NCI-H2227 (cell line): ENCODE measurements around the gene IZUMO4.
A peak's percentile ranks its signal among the peaks of the same experiment; 100 is the strongest.

Experiments
- DNase-seq: peaks from one replicate; lab custom pipeline; 2025; ENCODE audit not compliant: unreplicated experiment; lab: John Stamatoyannopoulos, UW

The IZUMO4 gene

DNA sequence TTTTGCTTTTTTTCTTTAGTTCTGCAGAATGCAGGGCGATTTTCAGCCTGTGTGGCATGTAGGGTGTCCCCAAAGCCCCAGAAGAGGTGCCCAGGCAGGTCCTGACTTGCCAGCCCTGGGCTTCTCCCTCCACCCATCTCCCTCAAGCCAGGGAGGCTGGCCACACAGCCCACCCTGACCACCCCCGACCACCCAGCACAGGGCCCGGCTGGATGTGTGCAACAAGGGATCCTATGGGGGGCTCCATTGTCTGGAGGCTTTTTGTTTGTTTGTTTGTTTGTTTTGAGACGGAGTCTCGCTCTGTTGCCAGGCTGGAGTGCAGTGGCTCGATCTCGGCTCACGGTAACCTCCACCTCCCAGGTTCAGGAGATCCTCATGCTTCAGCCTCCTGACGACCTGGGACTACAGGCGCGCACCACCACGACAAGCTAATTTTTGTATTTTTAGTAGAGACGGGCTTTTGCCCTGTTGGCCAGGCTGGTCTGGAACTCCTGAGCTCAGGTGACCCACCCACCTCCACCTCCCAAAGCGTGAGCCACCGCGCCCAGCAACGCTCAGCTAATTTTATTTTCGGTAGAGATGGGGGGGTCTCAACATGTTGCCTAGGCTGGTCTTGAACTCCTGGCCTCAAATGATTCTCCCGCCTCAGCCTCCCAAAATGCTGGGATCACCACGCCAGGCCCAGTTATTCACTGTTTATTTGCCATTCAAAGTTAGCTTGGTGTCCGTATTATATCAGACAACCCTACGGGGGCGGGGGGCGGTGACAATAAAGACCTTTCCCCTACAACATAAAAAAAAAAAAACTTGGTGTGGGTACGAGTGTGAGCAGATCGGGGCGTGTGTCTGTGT is 37.9 kb upstream of the IZUMO4 start:
- no peak for DNase-seq

DNA sequence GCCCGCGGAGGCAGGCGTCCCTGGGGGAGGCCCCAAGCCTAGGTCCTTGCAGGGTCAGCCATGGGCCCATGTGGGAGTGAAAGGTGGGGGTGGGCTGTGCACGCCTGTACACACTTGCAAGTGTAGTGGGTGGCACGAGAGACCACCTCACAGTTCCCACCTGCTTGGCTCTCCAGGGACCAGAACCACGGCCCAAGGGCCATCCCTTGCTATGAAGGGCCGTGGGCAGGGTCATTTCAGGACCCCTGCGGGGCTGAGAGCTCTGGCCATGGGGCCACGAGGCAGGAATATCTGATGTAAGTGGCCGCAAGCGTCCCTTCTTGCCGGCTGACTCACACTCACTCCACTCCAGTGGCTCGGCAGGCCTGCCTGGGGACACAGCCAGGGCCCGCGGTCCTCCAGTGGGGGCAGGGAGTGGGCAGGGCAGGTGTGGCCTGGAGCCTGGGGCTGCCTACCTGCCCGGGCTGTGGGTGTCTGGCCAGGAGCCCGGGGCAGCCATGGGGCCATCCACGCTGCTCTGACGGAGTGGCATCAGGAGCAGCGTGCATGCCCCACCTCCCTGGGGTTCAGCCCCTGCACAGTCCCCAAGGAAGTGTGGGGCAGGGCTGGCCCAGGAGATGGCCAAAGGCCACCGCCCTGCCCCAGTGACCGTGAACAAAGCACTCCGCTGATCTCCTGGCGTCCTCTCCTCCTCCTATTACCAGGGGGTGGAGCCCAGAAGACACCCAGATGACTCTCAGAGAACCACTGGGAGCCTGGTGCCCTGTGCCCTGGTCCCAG is 37.1 kb upstream of the IZUMO4 start:
- DNase-seq = no peak

DNA sequence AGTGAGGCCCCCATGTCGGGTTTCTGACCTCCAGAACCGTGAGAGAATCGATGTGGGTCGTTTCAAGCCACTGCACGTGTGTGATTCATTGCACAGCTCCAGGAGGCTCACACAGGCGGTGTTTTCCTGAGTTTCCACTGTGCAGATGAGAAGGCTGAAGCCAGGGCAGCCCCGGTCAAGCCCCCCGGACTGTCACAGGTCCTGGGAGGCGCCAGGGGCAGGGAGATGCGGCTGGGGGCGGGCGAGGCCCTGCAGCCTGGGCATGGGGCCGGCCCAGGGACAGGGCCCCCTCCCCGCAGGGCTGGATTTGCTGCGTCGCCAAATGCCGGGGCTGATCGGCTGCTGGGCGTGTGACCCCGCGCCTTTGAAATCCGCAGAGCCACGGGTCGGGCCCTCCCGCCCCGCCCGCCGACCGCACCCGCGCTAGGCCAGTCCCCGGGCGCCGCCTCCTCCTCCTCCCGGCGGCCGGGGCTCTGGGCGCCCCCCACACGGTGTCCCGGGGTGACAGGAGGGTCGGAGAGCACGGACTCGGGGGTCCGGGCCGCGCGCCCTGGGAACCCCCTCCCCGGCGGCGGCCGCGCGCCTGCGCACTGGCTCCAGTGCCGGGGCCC is 35.7 kb upstream of the IZUMO4 start:
- DNase-seq = peak; percentile 66

DNA sequence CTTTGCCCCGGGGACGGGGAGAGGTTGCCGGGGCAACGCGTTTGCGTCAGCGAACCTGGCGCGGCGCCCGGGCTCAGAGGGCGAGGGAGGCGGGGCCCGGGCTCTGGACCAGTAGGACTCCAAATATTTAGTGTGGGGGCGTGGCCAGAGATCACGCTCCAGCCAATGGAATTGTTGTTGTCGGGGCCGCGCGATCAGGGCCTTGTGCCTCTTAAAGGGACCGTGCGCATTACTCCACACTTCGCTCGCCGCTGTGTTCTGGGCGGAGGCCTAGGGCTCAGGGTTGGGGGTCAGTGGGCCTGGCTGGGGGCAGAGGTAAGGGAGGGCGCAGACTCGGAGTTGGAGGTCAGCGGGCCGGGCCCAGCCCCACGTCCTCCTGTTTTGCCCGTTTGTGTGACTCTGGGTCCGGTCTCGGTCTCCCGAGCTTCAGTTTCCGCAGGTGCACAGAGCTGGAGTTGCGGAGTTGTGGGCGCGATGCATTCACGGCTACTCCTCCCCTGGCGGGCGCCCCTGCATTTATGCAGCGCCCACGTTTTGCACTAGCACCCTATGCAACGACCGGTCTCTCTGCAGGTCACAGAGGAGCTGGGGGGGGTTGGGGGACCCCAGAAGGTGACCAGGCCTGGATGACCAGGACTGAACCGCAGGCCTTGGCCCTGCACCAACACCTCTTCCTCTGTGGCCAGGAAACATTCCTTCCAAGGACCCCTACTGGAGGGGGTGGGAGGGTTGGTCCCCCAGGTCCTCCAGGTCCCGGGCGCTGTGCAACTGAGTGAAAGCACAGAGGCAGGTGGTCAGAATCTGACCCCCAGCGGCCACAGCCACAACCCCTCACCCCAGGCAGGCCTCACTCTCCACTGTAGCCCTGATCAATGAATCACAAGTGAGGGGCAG is 35.0 kb upstream of the IZUMO4 start:
- peak; percentile 98 for DNase-seq

DNA sequence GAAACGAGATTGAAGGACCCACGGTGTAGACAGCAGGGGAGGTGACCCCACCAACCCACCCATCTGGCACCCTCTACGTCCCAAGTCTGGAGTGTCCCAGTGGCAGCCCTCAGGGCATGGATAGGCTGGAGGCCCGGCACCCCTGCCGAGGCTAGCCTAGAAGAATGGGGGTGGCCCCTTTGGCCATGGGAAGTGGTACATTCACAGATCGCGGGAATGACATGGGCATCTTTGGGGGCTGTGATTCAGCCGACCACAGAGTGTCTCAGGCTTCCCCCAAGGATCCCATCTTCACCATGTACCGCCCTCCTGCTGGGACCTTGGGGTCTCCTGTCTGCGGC is 34.4 kb upstream of the IZUMO4 start:
- DNase-seq = no peak

DNA sequence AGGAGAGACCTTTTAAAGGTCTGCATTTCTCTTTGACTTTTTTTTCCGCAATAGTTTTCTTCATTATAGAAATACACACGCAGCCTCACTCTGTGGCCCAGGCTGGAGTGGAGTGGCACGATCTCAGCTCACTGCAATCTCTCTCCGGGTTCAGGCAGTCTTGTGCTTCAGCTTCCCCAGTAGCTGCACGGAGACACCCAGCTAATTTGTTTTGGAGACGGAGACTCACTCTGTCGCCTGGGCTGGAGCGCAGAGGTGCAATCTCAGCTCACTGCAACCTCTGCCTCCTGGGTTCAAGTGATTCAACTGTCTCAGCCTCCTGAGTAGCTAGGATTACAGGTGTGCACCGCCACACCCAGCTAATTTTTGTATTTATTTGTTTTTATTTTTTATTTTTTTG is 33.9 kb upstream of the IZUMO4 start:
- no peak for DNase-seq

DNA sequence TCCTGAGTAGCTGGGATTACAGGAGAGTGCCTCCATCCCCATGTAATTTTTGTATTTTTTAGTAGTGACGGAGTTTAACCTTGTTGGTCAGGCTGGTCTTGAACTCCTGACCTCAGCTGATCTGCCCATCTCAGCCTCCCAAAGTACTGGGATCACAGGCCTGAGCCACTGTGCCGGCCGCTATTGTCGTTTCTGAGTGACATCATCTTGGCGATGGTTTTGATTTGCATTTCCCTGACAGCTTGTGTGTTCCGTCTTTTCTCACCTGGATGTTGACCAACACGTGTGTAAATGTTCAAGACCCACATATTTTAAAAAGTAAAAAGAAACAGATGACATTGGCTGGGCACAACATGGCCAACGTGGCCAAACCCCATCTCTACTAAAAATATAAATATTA is 32.9 kb upstream of the IZUMO4 start:
- no peak for DNase-seq

DNA sequence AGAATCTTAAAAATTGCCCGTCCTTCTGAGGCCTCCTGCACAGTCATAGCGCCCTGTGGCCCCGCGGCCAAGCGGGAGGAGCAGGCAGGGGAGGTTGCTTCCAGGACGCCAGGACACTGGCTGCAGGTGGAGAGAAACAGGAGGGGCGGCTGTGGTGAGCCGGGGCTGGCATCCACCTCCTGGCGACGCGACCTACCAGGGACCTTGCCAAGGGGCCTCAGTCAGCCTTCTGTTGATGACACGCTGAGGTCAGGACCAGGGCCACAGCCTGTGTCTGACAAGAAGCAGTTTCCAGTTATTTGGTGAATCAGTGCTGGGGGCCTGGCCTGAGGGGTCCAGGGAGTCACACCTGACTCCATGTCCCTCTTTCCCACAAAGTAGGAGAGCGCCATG is 32.3 kb upstream of the IZUMO4 start:
- no peak for DNase-seq

DNA sequence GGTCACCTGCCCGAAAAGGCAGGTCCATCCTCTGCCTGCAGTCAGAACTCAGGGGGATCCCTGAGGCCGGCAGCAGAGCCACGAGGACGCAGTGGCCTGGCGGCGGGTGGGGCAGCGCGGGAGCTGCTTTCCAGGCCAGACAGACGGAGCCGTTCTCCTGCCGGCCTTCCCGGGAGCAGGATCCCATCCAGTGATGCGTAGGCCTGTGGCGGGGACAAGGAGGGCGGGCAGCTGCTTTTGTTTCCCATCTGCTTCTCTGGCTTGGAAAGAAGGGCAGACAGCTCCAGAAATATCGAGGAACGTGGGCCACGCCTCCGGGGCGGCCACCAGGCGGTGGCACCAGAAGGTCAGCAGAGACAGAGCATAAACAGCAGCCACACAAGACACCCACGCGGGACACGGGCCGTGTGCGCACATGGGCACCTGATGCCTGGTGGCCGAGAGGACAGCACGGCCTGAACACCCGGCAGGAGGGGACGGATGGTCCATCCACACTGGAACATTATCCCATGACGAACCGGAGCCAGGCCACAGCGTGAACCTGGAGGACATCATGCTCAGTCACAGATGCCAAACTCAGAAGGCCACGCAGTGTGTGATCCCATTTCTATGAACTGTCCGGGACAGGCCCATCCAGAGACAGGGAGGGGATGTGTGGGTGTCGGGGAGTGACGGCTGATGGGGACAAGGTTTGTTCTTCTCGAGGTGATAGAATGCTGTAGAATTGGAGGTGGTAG is 31.8 kb upstream of the IZUMO4 start:
- no peak for DNase-seq

DNA sequence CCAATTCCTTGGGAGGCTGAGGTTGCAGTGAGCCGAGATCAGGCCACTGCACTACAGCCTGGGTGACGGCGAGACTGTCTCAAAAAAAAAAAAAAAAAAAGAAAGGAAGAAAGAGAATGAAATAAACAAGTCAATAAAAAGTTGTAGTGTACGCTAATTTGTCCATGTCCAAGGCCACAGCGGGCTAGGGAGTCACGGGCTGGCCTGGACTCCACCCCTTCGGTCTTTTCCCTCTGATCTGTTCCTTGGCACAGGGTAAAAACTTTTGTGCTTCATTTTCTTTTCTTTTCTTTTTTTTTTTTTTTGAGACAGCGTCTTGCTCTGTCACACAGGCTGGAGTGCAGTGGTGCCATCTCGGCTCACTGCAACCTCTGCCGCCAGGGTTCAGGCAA is 26.3 kb upstream of the IZUMO4 start:
- DNase-seq = no peak

DNA sequence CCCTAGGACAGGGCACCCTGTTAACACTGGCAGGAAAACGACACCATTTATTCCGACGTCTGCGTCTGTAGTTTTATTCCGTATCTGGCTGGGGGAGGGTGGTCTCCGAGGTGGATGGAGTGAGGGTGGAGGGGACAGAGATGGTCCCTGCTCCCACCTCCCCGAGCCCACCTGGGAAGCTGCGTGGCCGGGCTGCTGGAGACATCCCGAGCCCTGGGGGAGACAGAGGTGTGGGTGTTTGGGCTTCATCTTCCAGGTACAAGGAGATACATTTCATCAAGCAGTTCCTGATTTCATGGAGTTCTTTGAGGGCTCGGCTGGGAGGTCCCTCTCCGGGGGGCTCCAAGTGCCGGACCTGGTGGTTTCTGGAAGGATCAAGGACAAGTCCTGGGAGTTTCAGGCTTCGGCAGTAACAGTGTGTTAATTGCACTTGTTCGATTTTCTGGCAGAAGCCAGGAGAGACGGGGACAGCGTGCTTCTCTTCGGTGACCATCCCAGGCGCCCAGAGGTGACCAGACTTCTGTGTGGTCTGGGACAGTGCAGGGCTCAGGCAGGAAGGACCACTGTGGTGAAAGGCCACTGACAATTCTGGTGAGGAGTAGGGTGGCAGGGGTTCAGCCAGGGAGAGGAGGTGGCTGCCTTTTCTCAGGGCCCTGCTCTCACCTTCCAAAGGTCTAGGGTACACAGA is 25.6 kb upstream of the IZUMO4 start:
- DNase-seq = no peak

DNA sequence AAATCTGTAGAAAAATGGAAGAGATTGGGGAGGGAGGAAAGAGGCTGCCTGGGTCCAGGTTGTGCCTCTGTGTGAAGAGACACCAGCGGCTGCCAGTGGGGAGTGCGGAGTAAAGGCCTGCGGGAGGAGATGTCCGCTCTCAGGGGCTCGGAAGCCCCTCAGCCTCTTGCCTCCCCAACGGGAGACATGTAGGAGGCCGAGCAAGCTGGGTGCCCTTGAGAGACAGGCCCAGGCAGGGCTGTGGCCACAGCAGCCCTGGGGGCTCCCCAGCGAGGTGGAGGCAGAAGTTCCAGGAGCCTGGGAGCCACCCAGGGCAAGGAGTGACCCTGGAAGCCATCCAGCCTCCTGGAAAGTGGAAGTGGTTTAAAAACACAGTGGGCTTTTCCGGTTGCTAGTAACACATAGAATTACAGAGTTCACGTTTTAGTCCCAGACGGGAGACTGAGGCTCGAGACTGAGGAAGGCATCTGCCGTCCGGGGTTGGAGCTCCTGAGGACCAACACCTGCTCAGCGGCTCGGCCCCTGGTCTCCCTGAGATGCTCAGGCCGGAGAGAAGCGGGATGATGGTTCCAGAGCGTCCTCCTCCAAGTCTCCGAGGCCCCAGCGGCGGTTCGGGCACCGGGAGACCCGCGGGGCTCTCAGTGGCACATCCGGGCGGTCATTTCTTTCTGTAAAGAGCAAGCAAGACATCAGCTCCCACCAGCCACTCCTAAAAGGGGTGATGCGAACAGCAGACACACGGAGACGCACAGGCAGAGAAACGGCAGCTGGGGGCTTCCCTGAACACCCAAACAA is 23.8 kb upstream of the IZUMO4 start:
- no peak for DNase-seq

DNA sequence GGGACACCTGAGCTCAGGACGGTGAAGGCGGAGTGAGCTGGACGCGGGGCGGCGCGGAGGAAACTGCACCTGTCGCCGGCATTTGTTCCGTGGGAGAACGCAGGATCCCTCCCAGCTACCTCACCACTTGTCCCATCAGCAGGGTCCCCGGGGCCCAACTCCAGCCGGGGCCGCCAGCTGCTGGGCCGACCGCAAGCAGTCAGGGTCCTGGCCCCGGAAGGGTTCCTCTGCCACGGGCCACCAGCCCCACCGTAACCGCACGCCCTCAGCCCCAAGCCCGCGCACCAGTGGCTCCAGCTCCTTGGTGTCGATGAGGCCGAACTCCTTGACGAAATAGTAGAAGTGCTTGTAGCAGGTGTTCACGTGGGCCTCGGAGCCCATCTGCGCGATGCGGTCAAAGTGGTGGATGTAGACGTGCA is 20.2 kb upstream of the IZUMO4 start:
- DNase-seq = no peak

DNA sequence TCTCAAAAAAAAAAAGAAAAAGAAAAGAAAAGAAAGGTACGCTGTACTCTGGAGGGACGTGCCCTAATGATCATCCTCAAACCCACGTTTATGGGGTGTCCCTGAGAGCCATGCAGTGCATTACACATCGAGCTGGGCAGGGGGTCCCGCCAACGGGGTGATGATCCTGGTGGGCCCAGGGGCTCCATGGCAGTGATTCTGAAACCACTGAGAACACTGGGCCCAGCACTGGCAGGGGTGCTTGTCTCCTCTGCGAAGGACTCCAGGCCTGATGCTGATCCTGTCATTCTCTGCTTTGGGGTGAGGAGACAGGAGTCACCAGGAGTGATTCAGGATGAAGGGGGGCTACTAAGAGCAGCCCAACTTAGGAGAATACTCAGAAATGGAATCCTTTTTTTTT is 19.3 kb upstream of the IZUMO4 start:
- no peak for DNase-seq

DNA sequence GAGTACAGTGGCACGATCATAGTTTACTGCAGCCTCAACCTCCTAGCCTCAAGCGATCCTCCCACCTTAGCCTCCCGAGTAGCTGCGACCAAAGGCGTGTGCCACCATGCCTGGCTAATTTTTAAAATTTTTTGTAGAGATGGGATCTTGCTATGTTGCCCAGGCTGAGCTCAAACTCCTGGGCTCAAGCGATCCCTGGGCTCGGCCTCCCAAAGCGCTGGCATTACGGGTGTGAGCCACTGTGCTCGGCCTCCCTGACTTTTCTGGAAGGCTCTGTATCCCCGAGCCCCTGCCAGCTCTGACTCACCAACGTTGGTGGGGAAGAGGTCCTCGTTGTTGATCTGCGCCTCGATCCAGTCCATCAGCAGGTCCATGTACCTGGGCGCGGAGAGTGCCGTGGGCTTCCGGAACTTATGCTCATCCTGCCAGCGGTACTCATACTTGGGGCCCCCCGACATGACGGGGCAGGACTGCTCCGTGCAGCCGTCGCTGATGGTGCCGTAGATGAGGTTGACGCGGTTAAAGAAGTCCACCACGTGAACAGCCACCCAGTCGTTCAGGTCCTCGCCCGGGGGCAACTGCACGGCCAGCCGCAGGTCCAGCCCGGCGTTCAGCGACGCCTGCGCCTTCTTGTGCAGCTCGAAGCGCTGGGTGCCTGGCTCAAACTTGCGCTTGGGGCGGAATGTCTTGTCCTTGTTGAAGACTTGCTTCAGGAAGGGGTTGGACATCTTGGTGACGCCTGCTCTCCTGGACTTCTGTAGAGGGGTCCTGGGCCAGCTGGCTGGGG is 18.7 kb upstream of the IZUMO4 start:
- DNase-seq = no peak

DNA sequence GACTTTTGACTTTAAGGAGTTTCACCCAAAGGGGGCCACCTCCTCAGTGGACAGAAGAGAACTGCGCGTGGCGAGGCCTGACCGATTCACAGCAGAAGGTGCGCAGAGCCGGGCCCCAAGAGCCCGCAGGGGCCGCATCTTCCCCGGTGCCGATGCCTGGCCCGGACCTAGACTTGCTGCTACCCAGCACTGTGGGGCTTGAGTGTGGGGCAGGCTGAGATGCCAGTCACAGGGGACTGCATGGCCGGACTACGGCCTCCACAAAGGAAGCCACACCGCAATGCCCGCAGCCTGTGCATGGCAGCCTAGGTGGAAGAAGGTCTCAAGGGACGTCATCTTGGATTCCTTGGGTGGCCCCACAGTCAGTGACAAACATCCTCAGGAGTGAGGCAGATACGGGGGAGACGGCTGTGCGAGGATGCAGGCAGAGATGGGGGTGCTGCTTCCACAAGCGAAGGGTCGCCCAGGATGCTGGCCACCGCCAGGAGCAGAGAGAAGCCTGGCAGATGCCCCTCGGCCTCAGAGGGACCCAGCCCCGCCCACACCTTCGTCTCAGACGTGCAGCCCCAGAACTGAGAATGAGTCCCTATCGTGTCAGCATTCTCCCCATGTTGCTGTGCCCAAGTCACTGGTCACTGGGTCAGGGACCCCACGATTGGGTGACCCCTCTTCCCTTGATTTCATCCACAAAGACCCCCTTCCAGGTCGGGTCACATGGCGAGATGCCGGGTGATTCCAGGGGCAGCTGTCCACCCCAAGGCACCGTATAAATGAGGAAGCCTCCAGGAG is 17.4 kb upstream of the IZUMO4 start:
- no peak for DNase-seq

DNA sequence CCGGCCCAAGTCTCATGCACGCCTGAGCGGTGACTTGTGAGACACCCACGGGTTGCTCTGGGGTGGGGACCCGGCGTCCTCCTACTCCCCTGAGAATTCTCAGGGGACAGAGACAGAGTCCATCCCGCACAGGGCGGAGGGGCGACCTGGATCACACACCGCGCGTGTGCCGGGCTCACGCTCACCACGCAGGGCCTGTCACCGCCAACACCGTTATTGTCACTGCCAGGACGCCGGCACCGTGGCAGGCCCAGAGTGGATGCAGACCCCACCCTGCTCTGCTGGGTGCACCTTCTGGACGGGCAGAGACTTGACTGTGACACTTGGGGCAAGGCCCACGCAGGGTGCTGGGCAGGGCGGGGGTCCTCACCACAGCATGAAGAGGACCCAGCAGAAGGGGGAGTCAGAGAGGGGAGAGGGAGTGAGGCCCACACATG is 16.8 kb upstream of the IZUMO4 start:
- DNase-seq = no peak
